ENCODE results near the gene RC3H2.

Gene RC3H2

GRCh38 chr9:122940749-122941581 is 35.8 kb upstream of the RC3H2 start, which contains the start of gene RABGAP1:
RABGAP1 (plus strand) TSS chr9:122941020; CDS start chr9:122957060, 16,040 bp downstream.
- TF ChIP-seq TAF1 (IDR thresholded peaks at IDR 0.05; ENCODE audit: borderline replicate concordance, low read depth, low read length) (no peak; the same call in none of the 2 replicates), POLR2A (IDR thresholded peaks at IDR 0.05; ENCODE audit: low read depth, low read length) (peak; percentile 85), POLR2AphosphoS5 (IDR thresholded peaks at IDR 0.05; ENCODE audit: low read depth, low read length) (peak; percentile 75)
- DNase-seq (ENCODE audit: insufficient read length) (peak; percentile 93), FAIRE-seq (peak; percentile 83)

DNA sequence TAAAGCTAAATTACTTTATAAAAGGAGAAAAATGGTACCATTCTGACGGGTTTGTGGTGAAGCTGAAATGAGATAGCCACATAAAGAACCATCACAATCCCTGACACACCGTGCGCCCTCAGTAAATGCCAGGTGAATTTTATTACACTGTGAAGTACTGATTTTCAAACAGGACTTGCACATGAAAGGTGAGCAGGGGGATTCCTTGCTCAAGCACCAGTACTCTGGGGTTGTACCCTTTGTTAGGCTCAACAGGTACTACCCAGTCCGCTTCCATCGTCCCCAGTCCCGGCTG is 35.2 kb upstream of the RC3H2 start:
- no peak for TF ChIP-seq POLR2AphosphoS5 (IDR thresholded peaks at IDR 0.05; ENCODE audit: low read depth, low read length)
- no peak for TF ChIP-seq TAF1 (IDR thresholded peaks at IDR 0.05; ENCODE audit: borderline replicate concordance, low read depth, low read length)
- no peak for TF ChIP-seq POLR2A (IDR thresholded peaks at IDR 0.05; ENCODE audit: low read depth, low read length)
- FAIRE-seq (no peak), DNase-seq (ENCODE audit: insufficient read length) (no peak)

DNA sequence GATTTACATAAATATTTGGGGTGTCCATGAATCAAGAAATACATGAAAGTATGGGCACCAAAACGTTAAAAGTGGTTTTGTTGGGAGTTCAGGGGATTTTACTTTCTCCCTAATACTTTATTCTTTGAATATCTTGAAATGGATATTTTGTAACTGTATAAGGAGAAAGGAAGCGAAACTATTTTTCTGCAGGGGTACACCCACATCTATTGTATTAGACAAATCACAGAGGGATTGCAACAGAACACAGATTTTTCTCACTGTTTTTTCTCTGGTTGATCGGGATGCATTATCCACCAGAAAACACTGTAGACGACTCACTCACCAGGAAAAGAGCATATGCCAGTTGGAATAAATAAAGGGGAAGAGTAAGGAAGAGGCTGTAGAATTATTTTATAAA is 34.4 kb upstream of the RC3H2 start:
- FAIRE-seq (no peak), DNase-seq (ENCODE audit: insufficient read length) (no peak)
- TF ChIP-seq POLR2A (IDR thresholded peaks at IDR 0.05; ENCODE audit: low read depth, low read length): no peak
- no peak for TF ChIP-seq POLR2AphosphoS5 (IDR thresholded peaks at IDR 0.05; ENCODE audit: low read depth, low read length)
- no peak for TF ChIP-seq TAF1 (IDR thresholded peaks at IDR 0.05; ENCODE audit: borderline replicate concordance, low read depth, low read length)

- TF ChIP-seq POLR2A (IDR thresholded peaks at IDR 0.05; ENCODE audit: low read depth, low read length): no peak
- no peak for TF ChIP-seq TAF1 (IDR thresholded peaks at IDR 0.05; ENCODE audit: borderline replicate concordance, low read depth, low read length)
- no peak for TF ChIP-seq POLR2AphosphoS5 (IDR thresholded peaks at IDR 0.05; ENCODE audit: low read depth, low read length)
- FAIRE-seq (no peak), DNase-seq (ENCODE audit: insufficient read length) (no peak)
These were observed 31.7 kb upstream of the RC3H2 start for GRCh38 chr9:122936883-122937282.

GRCh38 chr9:122936464-122936863 is 31.3 kb upstream of the RC3H2 start:
- DNase-seq (ENCODE audit: insufficient read length): no peak
- no peak for FAIRE-seq
- TF ChIP-seq POLR2A (IDR thresholded peaks at IDR 0.05; ENCODE audit: low read depth, low read length) (no peak), TAF1 (IDR thresholded peaks at IDR 0.05; ENCODE audit: borderline replicate concordance, low read depth, low read length) (no peak), POLR2AphosphoS5 (IDR thresholded peaks at IDR 0.05; ENCODE audit: low read depth, low read length) (no peak)

DNA sequence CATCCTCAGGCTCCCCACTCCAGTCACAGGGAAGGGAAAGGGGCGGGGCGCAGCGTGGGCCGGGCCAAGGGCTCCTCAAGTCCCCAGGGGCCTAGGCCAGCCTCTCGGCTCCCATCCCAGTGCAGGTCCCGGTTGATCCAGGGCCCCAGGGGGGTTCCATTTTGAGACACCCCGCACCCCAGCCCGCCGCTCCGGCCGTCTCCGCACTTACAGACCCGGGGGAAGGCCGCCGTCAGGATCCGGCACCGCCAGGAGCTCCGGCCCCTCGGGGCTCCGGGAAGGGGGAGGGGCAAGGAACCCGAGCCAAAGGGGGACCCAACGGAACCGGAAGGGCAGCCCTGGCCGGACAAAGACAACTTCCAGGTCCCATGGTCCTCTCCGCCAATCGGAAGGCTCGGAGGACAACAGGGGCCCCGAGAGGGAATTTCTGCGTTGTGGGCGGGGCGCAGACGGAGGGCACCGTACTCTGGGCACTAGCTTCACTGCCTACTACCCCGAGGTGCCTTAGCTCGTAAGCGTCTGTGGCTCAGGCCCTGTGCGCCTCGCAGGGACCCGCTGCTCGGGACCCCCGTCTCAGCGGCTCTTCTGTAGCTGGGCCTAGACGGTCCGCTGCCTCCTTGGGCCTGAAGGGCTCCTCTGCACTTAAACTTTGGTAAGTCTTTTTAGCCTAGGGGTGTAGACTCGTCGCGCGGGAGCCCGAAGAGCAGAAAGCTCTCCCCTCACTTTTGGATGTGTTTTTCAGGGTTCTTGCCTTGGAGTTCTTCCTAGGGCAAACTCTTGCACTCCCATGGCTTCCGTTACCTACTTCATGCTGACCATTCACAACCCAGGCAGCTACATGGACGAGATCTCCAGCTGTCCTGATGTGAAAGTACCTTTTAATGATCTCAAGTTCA is 26.3 kb upstream of the RC3H2 start, which contains the start of gene ZBTB26:
Gene ZBTB26 (minus strand): TSS at position 287 of the 896 bp plus-strand sequence. CDS start 11,578 bp downstream, outside the sequence.
- DNase-seq (ENCODE audit: insufficient read length) (peak; percentile 95), FAIRE-seq (peak; percentile 76)
- peak; percentile 72 for TF ChIP-seq TAF1 (IDR thresholded peaks at IDR 0.05; ENCODE audit: borderline replicate concordance, low read depth, low read length)
- TF ChIP-seq POLR2AphosphoS5 (IDR thresholded peaks at IDR 0.05; ENCODE audit: low read depth, low read length): peak; percentile 79
- peak; percentile 84 for TF ChIP-seq POLR2A (IDR thresholded peaks at IDR 0.05; ENCODE audit: low read depth, low read length)

DNA sequence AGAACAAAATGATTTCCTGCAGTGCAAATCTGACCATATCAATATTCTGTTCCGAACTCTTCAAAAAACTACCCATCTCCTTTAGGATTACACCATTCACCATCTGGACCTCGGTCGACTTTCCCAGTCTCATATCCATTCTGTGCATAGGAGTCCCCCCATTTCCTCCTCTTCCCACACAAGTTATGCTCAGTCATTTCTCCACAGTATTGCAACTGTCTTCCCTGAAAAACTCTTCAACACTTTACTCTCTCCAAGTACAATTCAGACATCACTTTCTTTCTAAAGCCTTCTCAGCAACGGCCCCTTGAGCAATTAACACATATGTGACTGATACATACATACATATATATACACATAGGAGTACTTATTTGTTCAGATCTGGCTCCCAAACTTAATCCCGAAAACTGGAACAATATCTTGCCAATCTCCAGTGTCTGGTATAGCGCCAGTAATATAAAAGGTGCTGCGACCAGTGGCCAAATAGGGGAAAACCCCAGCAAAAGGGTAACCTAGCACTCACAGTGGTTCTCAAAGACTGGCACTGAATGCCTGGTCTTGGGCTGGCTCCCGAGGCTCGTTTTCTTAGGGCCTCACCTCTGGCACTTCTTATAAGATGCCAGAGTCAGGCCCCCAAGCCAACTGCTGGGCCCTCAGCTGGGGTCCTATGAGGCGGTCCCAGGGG is 25.5 kb upstream of the RC3H2 start:
- no peak for FAIRE-seq

DNA sequence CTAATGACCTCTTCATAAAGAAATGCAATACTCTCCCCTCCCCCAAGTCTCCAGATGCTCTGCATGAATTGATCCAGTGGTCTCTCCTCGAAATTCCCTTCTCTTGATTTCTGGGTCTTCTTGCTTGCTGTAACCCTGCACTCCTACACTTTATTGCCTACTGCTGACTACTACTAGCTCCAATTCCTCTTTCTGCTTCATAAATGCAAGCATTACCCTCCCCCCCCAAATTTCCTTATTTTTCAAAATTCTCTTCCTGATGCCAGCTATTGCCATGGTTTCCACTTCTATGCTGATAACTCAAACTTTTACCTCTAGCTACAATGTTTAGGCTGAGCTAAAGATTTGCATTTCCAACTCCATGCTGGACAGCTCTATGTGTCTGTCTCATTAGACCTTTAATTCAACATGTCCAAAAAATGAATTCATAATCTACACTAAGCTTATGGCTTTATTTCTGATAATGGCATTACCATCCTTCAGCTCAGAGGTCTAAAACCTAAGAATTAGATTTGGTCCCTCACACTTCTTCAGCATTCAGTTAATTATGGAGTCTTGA is 24.7 kb upstream of the RC3H2 start:
- FAIRE-seq (no peak), DNase-seq (ENCODE audit: insufficient read length) (no peak)
- TF ChIP-seq TAF1 (IDR thresholded peaks at IDR 0.05; ENCODE audit: borderline replicate concordance, low read depth, low read length): no peak
- TF ChIP-seq POLR2A (IDR thresholded peaks at IDR 0.05; ENCODE audit: low read depth, low read length): no peak
- no peak for TF ChIP-seq POLR2AphosphoS5 (IDR thresholded peaks at IDR 0.05; ENCODE audit: low read depth, low read length)

More for the DNA sequence above, 25.5 kb upstream of the RC3H2 start:
- no peak for TF ChIP-seq TAF1 (IDR thresholded peaks at IDR 0.05; ENCODE audit: borderline replicate concordance, low read depth, low read length)
- DNase-seq (ENCODE audit: insufficient read length): no peak

- TF ChIP-seq TAF1 (IDR thresholded peaks at IDR 0.05; ENCODE audit: borderline replicate concordance, low read depth, low read length): no peak
- FAIRE-seq (no peak), DNase-seq (ENCODE audit: insufficient read length) (no peak)
These were observed 18.8 kb upstream of the RC3H2 start for GRCh38 chr9:122923947-122924346.

DNA sequence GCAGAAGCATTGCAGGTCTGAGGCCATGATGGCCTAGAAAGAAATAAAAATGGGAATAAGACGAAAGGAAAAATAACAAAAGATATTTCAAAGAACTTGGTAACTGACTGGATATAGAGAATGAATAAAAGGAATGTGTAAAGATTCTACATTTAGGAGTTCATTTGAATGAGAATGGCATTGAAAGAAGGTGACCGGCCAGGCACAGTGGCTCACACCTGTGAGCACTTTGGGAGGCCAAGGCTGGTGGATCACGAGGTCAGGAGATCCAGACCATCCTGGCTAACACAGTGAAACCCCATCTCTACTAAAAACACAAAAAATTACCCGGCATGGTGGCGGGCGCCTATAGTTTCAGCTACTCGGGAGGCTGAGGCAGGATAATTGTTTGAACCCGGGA is 17.6 kb upstream of the RC3H2 start:
- no peak for TF ChIP-seq POLR2A (IDR thresholded peaks at IDR 0.05; ENCODE audit: low read depth, low read length)
- TF ChIP-seq POLR2AphosphoS5 (IDR thresholded peaks at IDR 0.05; ENCODE audit: low read depth, low read length): no peak
- TF ChIP-seq TAF1 (IDR thresholded peaks at IDR 0.05; ENCODE audit: borderline replicate concordance, low read depth, low read length): no peak
- DNase-seq (ENCODE audit: insufficient read length) (no peak), FAIRE-seq (no peak)

DNA sequence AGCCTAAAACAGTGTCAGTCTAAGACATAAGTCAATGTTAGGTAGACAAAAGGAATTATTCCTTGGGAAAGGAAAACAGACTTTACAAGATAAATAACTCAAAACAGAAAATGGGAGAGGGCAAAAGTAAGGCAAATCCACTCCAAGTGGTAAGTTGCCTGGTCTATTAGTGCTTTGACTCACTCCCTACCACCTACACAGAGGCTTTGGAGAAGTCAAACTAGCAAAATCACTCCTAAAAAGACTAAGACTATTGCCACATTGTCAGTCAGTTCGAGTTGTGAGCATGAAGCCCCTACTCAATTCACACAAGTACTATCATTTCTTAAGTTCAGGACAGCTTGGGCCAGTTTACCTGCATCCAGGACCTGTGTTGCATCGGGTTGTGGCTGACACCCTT is 13.2 kb upstream of the RC3H2 start:
- DNase-seq (ENCODE audit: insufficient read length) (no peak), FAIRE-seq (no peak)
- TF ChIP-seq TAF1 (IDR thresholded peaks at IDR 0.05; ENCODE audit: borderline replicate concordance, low read depth, low read length) (no peak), POLR2A (IDR thresholded peaks at IDR 0.05; ENCODE audit: low read depth, low read length) (no peak), POLR2AphosphoS5 (IDR thresholded peaks at IDR 0.05; ENCODE audit: low read depth, low read length) (no peak)
